Measurements from ENCODE around the gene SYNDIG1.
"Not testable (repeated sequence)": the region's sequence is repeated elsewhere in the genome, so short reads cannot be mapped to it uniquely, and the experiment has no call there.

The SYNDIG1 gene

GRCh38 chr20:24608926-24609667 lies 139.7 kb downstream of the SYNDIG1 start:
- no peak for DNase-seq (ENCODE audit: low read depth, low spot score)

GRCh38 chr20:24609757-24610156 lies 140.3 kb downstream of the SYNDIG1 start:
- no peak for DNase-seq (ENCODE audit: low read depth, low spot score)

GRCh38 chr20:24610341-24611115 lies 141.1 kb downstream of the SYNDIG1 start:
- DNase-seq (ENCODE audit: low read depth, low spot score): peak; percentile 44

GRCh38 chr20:24611360-24612140 lies 142.1 kb downstream of the SYNDIG1 start:
- no peak for DNase-seq (ENCODE audit: low read depth, low spot score)

- DNase-seq (ENCODE audit: low read depth, low spot score): no peak
These were observed 143.7 kb downstream of the SYNDIG1 start for GRCh38 chr20:24612799-24613775.

GRCh38 chr20:24614341-24614740 lies 144.9 kb downstream of the SYNDIG1 start:
- DNase-seq (ENCODE audit: low read depth, low spot score): no peak

GRCh38 chr20:24615353-24615752 lies 145.9 kb downstream of the SYNDIG1 start:
- no peak for DNase-seq (ENCODE audit: low read depth, low spot score)

- no peak for DNase-seq (ENCODE audit: low read depth, low spot score)
These were observed 147.0 kb downstream of the SYNDIG1 start for GRCh38 chr20:24616258-24617079.

GRCh38 chr20:24617080-24617432 lies 147.6 kb downstream of the SYNDIG1 start:
- no peak for DNase-seq (ENCODE audit: low read depth, low spot score)

GRCh38 chr20:24617757-24618450 lies 148.5 kb downstream of the SYNDIG1 start:
- DNase-seq (ENCODE audit: low read depth, low spot score): no peak

- DNase-seq (ENCODE audit: low read depth, low spot score): no peak
These were observed 149.3 kb downstream of the SYNDIG1 start for GRCh38 chr20:24618739-24619138.

- no peak for DNase-seq (ENCODE audit: low read depth, low spot score)
These were observed 149.8 kb downstream of the SYNDIG1 start for GRCh38 chr20:24619212-24619611.

- no peak for DNase-seq (ENCODE audit: low read depth, low spot score)
These were observed 151.6 kb downstream of the SYNDIG1 start for GRCh38 chr20:24620937-24621519.

- DNase-seq (ENCODE audit: low read depth, low spot score): no peak
These were observed 153.4 kb downstream of the SYNDIG1 start for GRCh38 chr20:24622856-24623255.

GRCh38 chr20:24626141-24626540 lies 156.7 kb downstream of the SYNDIG1 start:
- DNase-seq (ENCODE audit: low read depth, low spot score): not testable (repeated sequence)

GRCh38 chr20:24627291-24627690 lies 157.9 kb downstream of the SYNDIG1 start:
- DNase-seq (ENCODE audit: low read depth, low spot score): no peak

GRCh38 chr20:24627926-24628325 lies 158.5 kb downstream of the SYNDIG1 start:
- no peak for DNase-seq (ENCODE audit: low read depth, low spot score)

- DNase-seq (ENCODE audit: low read depth, low spot score): no peak
These were observed 159.6 kb downstream of the SYNDIG1 start for GRCh38 chr20:24628985-24629384.

- no peak for DNase-seq (ENCODE audit: low read depth, low spot score)
These were observed 160.2 kb downstream of the SYNDIG1 start for GRCh38 chr20:24629668-24630067.
